Transverse colon (tissue), 4 donors: Measurements from ENCODE around the gene PAK1. TPM values are rescaled to one million over a fixed set of nuclear protein-coding genes. Genes with fewer than 3 reads are reported as not detected.

Source experiments
- DNase-seq: peaks from one replicate; pipeline ENCODE4 v3.0.0-alpha.2; 2019
- H3K27ac ChIP-seq, 4 donors: fragments of 200-600 bp; sonication (generic); 2 replicates each; pipeline ENCODE4 v1.5.1; 2016 to 2018; ENCODE audit warnings: inconsistent platforms in 4 of 4
- H3K27me3 ChIP-seq: fragments of 200-600 bp; sonication (generic); 2 replicates; pipeline ENCODE4 v1.5.1; 2017; ENCODE audit warnings: inconsistent platforms
- H3K36me3 ChIP-seq, 4 donors: fragments of 200-600 bp; sonication (generic); 2 replicates each; pipeline ENCODE4 v1.5.1; 2017 to 2019; ENCODE audit warnings: inconsistent platforms in 4 of 4
- H3K4me1 ChIP-seq, 4 donors: fragments of 200-600 bp; sonication (generic); 2 replicates each; pipeline ENCODE4 v1.5.1; 2017 to 2020; ENCODE audit warnings: inconsistent platforms in 4 of 4
- H3K4me3 ChIP-seq, 4 donors: fragments of 200-600 bp; sonication (generic); 1 replicate in 1 of 4; 2 replicates in 3 of 4; pipeline versions ENCODE4 v1.5.1 to v1.6.1; 2017 to 2019; ENCODE audit warnings: inconsistent platforms in 4 of 4
- H3K9me3 ChIP-seq, 2 donors: fragments of 200-600 bp; sonication (generic); 2 replicates each; pipeline ENCODE4 v1.5.1; 2017 to 2019; ENCODE audit warnings: inconsistent platforms in 2 of 2
- CTCF ChIP-seq, 5 experiments: fragments of 200-600 bp in 3 of 5; fragments of 450-650 bp in 2 of 5; sonication (generic) in 3 of 5; IDR thresholded peaks; 1 replicate in 2 of 5; 2 replicates in 3 of 5; pipeline ENCODE4 v1.5.1; 2016 to 2017; ENCODE audit warnings: antibody characterized with exemption in 5 of 5, inconsistent platforms in 3 of 5, mild to moderate bottlenecking in 2 of 5, moderate library complexity in 1 of 5
- EP300 ChIP-seq: sonication (generic); formaldehyde crosslinking; IDR thresholded peaks from one replicate; pipeline ENCODE4 v1.6.1; 2017; ENCODE audit warnings: antibody characterized with exemption, low read depth
- POLR2A ChIP-seq: fragments of 450-650 bp; IDR thresholded peaks from one replicate; pipeline ENCODE4 v1.6.1; 2016; ENCODE audit warnings: antibody characterized with exemption, mild to moderate bottlenecking, moderate library complexity
- POLR2AphosphoS5 ChIP-seq, 3 donors: sonication (generic); formaldehyde crosslinking; IDR thresholded peaks; one replicate each; pipeline ENCODE4 v1.6.1; 2016; ENCODE audit warnings: antibody characterized with exemption in 3 of 3
- WGBS, 2 donors: methylation state at CpG; one replicate each; pipeline ENCODE4 v1.1.5; 2018; ENCODE audit warnings: low coverage in 1 of 2; 5-methylcytosine and 5-hydroxymethylcytosine counted together
- in situ Hi-C, 4 donors: fragments of 200-750 bp; cut with MboI; loops; one replicate each; pipeline versions ENCODE4 v1.15.0 to v1.15.1; 2017; ENCODE audit warnings: low sequenced_read_pairs in 3 of 4, low pct_ligation_motif_present in 1 of 4, low pct_unique_long_range_greater_than_20kb in 1 of 4
- intact Hi-C: fragments of 100-400 bp; cut with DNase I; formaldehyde crosslinking; loops from one replicate; pipeline ENCODE4 v1.15.1; 2023; ENCODE audit warnings: low total_unique reads
- total RNA-seq, 4 donors: library from RNA; depleted of rRNA; stranded (reverse); fragments of >200 nt; gene quantifications; one replicate each; pipeline ENCODE4 v1.1.0, GENCODE V29; 2016

PAK1 gene
- total RNA-seq, 4 donors from 2014 or later: 104 to 222 (median 128) TPM

GRCh38 chr11:77381729-77382665, 91.9 kb downstream of the PAK1 start:
- no peak for DNase-seq
- in situ Hi-C loops: no loop called here
- H3K27me3 ChIP-seq: no peaks in the 10 kb centered on the region
- H3K4me3 ChIP-seq: no peak overlapping the region
- H3K4me1 ChIP-seq: peaks cover 0 to 42% (median 22%) of the 10 kb centered on the region in 4 donors
- TF ChIP-seq CTCF (IDR thresholded peaks at IDR 0.05) (no peak), POLR2AphosphoS5 (IDR thresholded peaks at IDR 0.05) (no peak), POLR2A (no peak), EP300 (no peak)
- H3K27ac ChIP-seq: peak overlapping the region in 3 of 4 donors; percentile 8 to 33 (median 32)
- no peaks in the 10 kb centered on the region for H3K9me3 ChIP-seq
- intact Hi-C loops: no loop called here
- peaks cover 0 to 10% (median 0%) of the 10 kb centered on the region in 4 donors for H3K36me3 ChIP-seq
- 40 to 45% methylated on average over 2 of the region's 2 CpGs for WGBS, 2 donors

- DNase-seq: no peak
- no peaks in the 10 kb centered on the region for H3K27me3 ChIP-seq
- no peak overlapping the region for H3K4me3 ChIP-seq
- intact Hi-C loops: no loop called here
- peaks cover 0 to 10% (median 0%) of the 10 kb centered on the region in 4 donors for H3K36me3 ChIP-seq
- in situ Hi-C loops: no loop called here
- TF ChIP-seq POLR2A: no peak
- TF ChIP-seq CTCF (IDR thresholded peaks at IDR 0.05): no peak
- no peak for TF ChIP-seq EP300
- no peak for TF ChIP-seq POLR2AphosphoS5 (IDR thresholded peaks at IDR 0.05)
- H3K27ac ChIP-seq: peak overlapping the region in 2 of 4 donors; percentile 2 to 18
- no peaks in the 10 kb centered on the region for H3K9me3 ChIP-seq
- 56 to 61% methylated on average over 5 of the region's 5 CpGs for WGBS, 2 donors
- peaks cover 0 to 39% (median 16%) of the 10 kb centered on the region in 4 donors for H3K4me1 ChIP-seq
Observed at GRCh38 chr11:77379934-77380333, 94.0 kb downstream of the PAK1 start.

GRCh38 chr11:77379253-77379652, 94.6 kb downstream of the PAK1 start:
- TF ChIP-seq CTCF (IDR thresholded peaks at IDR 0.05): no peak
- TF ChIP-seq EP300: no peak
- no peak for TF ChIP-seq POLR2AphosphoS5 (IDR thresholded peaks at IDR 0.05)
- TF ChIP-seq POLR2A: no peak
- H3K4me1 ChIP-seq: peaks cover 0 to 41% (median 17%) of the 10 kb centered on the region in 4 donors
- 80 to 90% methylated on average over 1 to 4 of the region's 4 CpGs for WGBS, 2 donors
- DNase-seq: no peak
- H3K27me3 ChIP-seq: no peaks in the 10 kb centered on the region
- intact Hi-C loops (no loop called here), in situ Hi-C loops (no loop called here)
- no peak overlapping the region for H3K4me3 ChIP-seq
- no peak overlapping the region for H3K27ac ChIP-seq
- no peaks in the 10 kb centered on the region for H3K9me3 ChIP-seq
- peaks cover 0 to 10% (median 0%) of the 10 kb centered on the region in 4 donors for H3K36me3 ChIP-seq

GRCh38 chr11:77377734-77378133, 96.2 kb downstream of the PAK1 start:
- Histone ChIP-seq H3K9me3 (no peaks in the 10 kb centered on the region), H3K4me1 (peaks cover 0 to 45% (median 22%) of the 10 kb centered on the region in 4 donors), H3K27ac (no peak overlapping the region), H3K36me3 (peaks cover 0 to 17% (median 2%) of the 10 kb centered on the region in 4 donors), H3K4me3 (no peak overlapping the region), H3K27me3 (no peaks in the 10 kb centered on the region)
- DNase-seq: no peak
- TF ChIP-seq CTCF (IDR thresholded peaks at IDR 0.05) (no peak), POLR2A (no peak), POLR2AphosphoS5 (IDR thresholded peaks at IDR 0.05) (no peak), EP300 (no peak)
- 60 to 80% methylated on average over 1 to 2 of the region's 2 CpGs for WGBS, 2 donors
- intact Hi-C loops: no loop called here
- in situ Hi-C loops: no loop called here
